Neural cell (in vitro differentiated cells): ENCODE data around the gene MAP4K3. TPM values are rescaled to one million over a fixed set of nuclear protein-coding genes. Genes with fewer than 3 reads are reported as not detected.
"Not testable (repeated sequence)": the region's sequence is repeated elsewhere in the genome, so short reads cannot be mapped to it uniquely, and the experiment has no call there.

Experiments used
- H2AFZ ChIP-seq: fragments of 200-600, 300-800 bp; sonication (generic), shearing (Covaris generic); 2 replicates; pipeline ENCODE4 v1.6.0; 2014; ENCODE audit warnings: low read depth, mild to moderate bottlenecking, antibody characterized with exemption, low read length, moderate library complexity
- H3F3A ChIP-seq: fragments of 200-600 bp; shearing (Covaris generic); 2 replicates; pipeline ENCODE4 v1.6.1; 2016; ENCODE audit warnings: mild to moderate bottlenecking, moderate library complexity, mixed read lengths, antibody characterized with exemption, low read length; ENCODE audit not compliant: insufficient read depth, poor library complexity, severe bottlenecking
- H3K27ac ChIP-seq: fragments of 200-600, 300-800 bp; sonication (generic), shearing (Covaris generic); 2 replicates; pipeline ENCODE4 v1.5.1; 2014; ENCODE audit warnings: mild to moderate bottlenecking, low read length, moderate library complexity
- H3K27me3 ChIP-seq: fragments of 300-800, 200-600 bp; sonication (generic), shearing (Covaris generic); 2 replicates; pipeline ENCODE4 v1.6.0; 2014; ENCODE audit warnings: mild to moderate bottlenecking, low read depth, low read length, moderate library complexity; ENCODE audit not compliant: insufficient read depth
- H3K36me3 ChIP-seq: fragments of 300-800, 200-600 bp; sonication (generic), shearing (Covaris generic); 2 replicates; pipeline ENCODE4 v1.5.1; 2014; ENCODE audit warnings: mild to moderate bottlenecking, antibody characterized with exemption, low read length, moderate library complexity; ENCODE audit not compliant: insufficient read depth
- H3K4me2 ChIP-seq: fragments of 300-800, 200-600 bp; sonication (generic), shearing (Covaris generic); 2 replicates; pipeline ENCODE4 v1.6.0; 2014; ENCODE audit warnings: mild to moderate bottlenecking, low read length
- H3K4me3 ChIP-seq: fragments of 300-800, 200-600 bp; sonication (generic), shearing (Covaris generic); 2 replicates; pipeline ENCODE4 v1.5.1; 2014; ENCODE audit warnings: mild to moderate bottlenecking, low read length, moderate library complexity
- H3K79me2 ChIP-seq: fragments of 200-600 bp; shearing (Covaris generic); replicated peaks from 2 replicates; pipeline ENCODE4 v1.6.0; 2014; ENCODE audit warnings: mild to moderate bottlenecking, low read length, moderate library complexity; ENCODE audit not compliant: insufficient read depth
- H3K9ac ChIP-seq: fragments of 300-800, 200-600 bp; sonication (generic), shearing (Covaris generic); 2 replicates; pipeline ENCODE4 v1.6.1; 2016; ENCODE audit warnings: mild to moderate bottlenecking, low read length, mixed read lengths
- H3K9me2 ChIP-seq: fragments of 200-600 bp; shearing (Covaris generic); 2 replicates; pipeline ENCODE4 v1.6.1; 2016; ENCODE audit warnings: mild to moderate bottlenecking, low read length, mixed read lengths; ENCODE audit not compliant: insufficient read depth
- H3K9me3 ChIP-seq: fragments of 200-600, 300-800 bp; sonication (generic), shearing (Covaris generic); 2 replicates; pipeline ENCODE4 v1.6.1; 2016; ENCODE audit warnings: mild to moderate bottlenecking, mixed run types, low read length, moderate library complexity, mixed read lengths
- H4K20me1 ChIP-seq: fragments of 200-600 bp; shearing (Covaris generic); 2 replicates; pipeline ENCODE4 v1.6.1; 2016; ENCODE audit warnings: mild to moderate bottlenecking, mixed run types; ENCODE audit not compliant: insufficient read depth
- CTCF ChIP-seq: fragments of 450-650 bp; IDR thresholded peaks from 2 replicates; pipeline ENCODE4 v1.5.1; 2014; ENCODE audit warnings: antibody characterized with exemption, mild to moderate bottlenecking, moderate library complexity; ENCODE audit not compliant: poor library complexity, severe bottlenecking
- EP300 ChIP-seq: fragments of 450-650 bp; conservative IDR thresholded peaks from 2 replicates; pipeline ENCODE4 v1.6.1; 2014; ENCODE audit warnings: antibody characterized with exemption, mild to moderate bottlenecking, moderate library complexity; ENCODE audit not compliant: poor library complexity, severe bottlenecking
- EZH2 ChIP-seq: fragments of 200-600, 300-800 bp; shearing (Covaris generic), sonication (generic); IDR thresholded peaks from 2 replicates; pipeline ENCODE4 v1.6.1; 2014; ENCODE audit warnings: antibody characterized with exemption, low read length, borderline replicate concordance, mild to moderate bottlenecking; ENCODE audit not compliant: insufficient read depth, poor library complexity, severe bottlenecking
- MXI1 ChIP-seq: fragments of 450-650 bp; conservative IDR thresholded peaks from 2 replicates; pipeline ENCODE4 v1.6.1; 2014; ENCODE audit warnings: antibody characterized with exemption, mild to moderate bottlenecking; ENCODE audit not compliant: poor library complexity, severe bottlenecking
- POLR2AphosphoS5 ChIP-seq: IDR thresholded peaks from 2 replicates; pipeline ENCODE4 v1.6.1; 2012
- RAD21 ChIP-seq: fragments of 450-650 bp; conservative IDR thresholded peaks from 2 replicates; pipeline ENCODE4 v1.6.1; 2014; ENCODE audit warnings: antibody characterized with exemption, mild to moderate bottlenecking, moderate library complexity
- REST ChIP-seq: IDR thresholded peaks from 2 replicates; pipeline ENCODE4 v1.6.1; 2012; ENCODE audit warnings: borderline replicate concordance
- SMC3 ChIP-seq: fragments of 450-650 bp; conservative IDR thresholded peaks from 2 replicates; pipeline ENCODE4 v1.6.1; 2014; ENCODE audit warnings: antibody characterized with exemption, mild to moderate bottlenecking, moderate library complexity; ENCODE audit not compliant: poor library complexity
- TAF1 ChIP-seq: IDR thresholded peaks from 2 replicates; pipeline ENCODE4 v1.6.1; 2012; ENCODE audit warnings: low read depth
- polyA plus RNA-seq: library from polyadenylated mRNA; depleted of rRNA; stranded (reverse); fragments of >200 nt; gene quantifications from 2 replicates; pipeline ENCODE4 v1.2.3, GENCODE V29; 2014

MAP4K3 gene
- polyA plus RNA-seq, 1 donor from 2014 or later = 105 TPM

- Histone ChIP-seq H3K9ac (no peak overlapping the region), H3K9me2 (no peaks in the 10 kb centered on the region), H3K36me3 (no peaks in the 10 kb centered on the region), H3K4me2 (no peak overlapping the region), H4K20me1 (no peaks in the 10 kb centered on the region), H3K79me2 (peaks cover 48% of the 10 kb centered on the region), H3K27me3 (no peaks in the 10 kb centered on the region), H3F3A (no peaks in the 10 kb centered on the region), H3K9me3 (no peaks in the 10 kb centered on the region), H2AFZ (no peak overlapping the region), H3K27ac (no peak overlapping the region), H3K4me3 (no peak overlapping the region)
- TF ChIP-seq POLR2AphosphoS5 (no peak), RAD21 (no peak), TAF1 (no peak), MXI1 (no peak), SMC3 (no peak), CTCF (no peak), REST (no peak), EP300 (no peak), EZH2 (no peak)
These were observed 51.0 kb downstream of the MAP4K3 start for GRCh38 chr2:39386064-39386463.

- no peaks in the 10 kb centered on the region for H4K20me1 ChIP-seq
- no peaks in the 10 kb centered on the region for H3K36me3 ChIP-seq
- H2AFZ ChIP-seq = no peak overlapping the region
- no peaks in the 10 kb centered on the region for H3K9me3 ChIP-seq
- H3K4me2 ChIP-seq = no peak overlapping the region
- no peaks in the 10 kb centered on the region for H3K9me2 ChIP-seq
- H3K79me2 ChIP-seq = peaks cover 43% of the 10 kb centered on the region
- no peaks in the 10 kb centered on the region for H3F3A ChIP-seq
- H3K4me3 ChIP-seq = no peak overlapping the region
- H3K27ac ChIP-seq = no peak overlapping the region
- H3K9ac ChIP-seq = no peak overlapping the region
- no peaks in the 10 kb centered on the region for H3K27me3 ChIP-seq
- TF ChIP-seq MXI1 (no peak), POLR2AphosphoS5 (no peak), RAD21 (no peak), TAF1 (no peak), SMC3 (no peak), REST (no peak), CTCF (no peak), EP300 (no peak), EZH2 (no peak)
These were observed 51.9 kb downstream of the MAP4K3 start for GRCh38 chr2:39385172-39385571.

- H3K79me2 ChIP-seq = peaks cover 40% of the 10 kb centered on the region
- not testable (repeated sequence) for H3K27me3 ChIP-seq, H3K4me3 ChIP-seq, H3F3A ChIP-seq, H3K9ac ChIP-seq, H3K4me2 ChIP-seq, H3K9me2 ChIP-seq, H2AFZ ChIP-seq, H3K9me3 ChIP-seq, H4K20me1 ChIP-seq, H3K27ac ChIP-seq, H3K36me3 ChIP-seq
These were observed 53.0 kb downstream of the MAP4K3 start for GRCh38 chr2:39384071-39384470.
